HUES48 (cell line): ENCODE results near the gene MEGF11.
A peak's percentile ranks its signal among the peaks of the same experiment; 100 is the strongest.

ENCODE experiments used
- H3K27ac ChIP-seq: one replicate; pipeline ENCODE4 v1.7.0; 2013; ENCODE audit warnings: low read depth, low read length, inconsistent platforms
- H3K27me3 ChIP-seq: 2 replicates; pipeline ENCODE4 v1.6.1; 2013; ENCODE audit warnings: mild to moderate bottlenecking, low read length; ENCODE audit not compliant: control insufficient read depth, insufficient read depth
- H3K36me3 ChIP-seq: 2 replicates; pipeline ENCODE4 v1.6.1; 2013; ENCODE audit warnings: low read length; ENCODE audit not compliant: control insufficient read depth, insufficient read depth
- H3K4me1 ChIP-seq: 2 replicates; pipeline ENCODE4 v1.6.1; 2013; ENCODE audit warnings: mild to moderate bottlenecking, low read length; ENCODE audit not compliant: control insufficient read depth, insufficient read depth
- H3K4me3 ChIP-seq: 2 replicates; pipeline ENCODE4 v1.5.1; 2013; ENCODE audit warnings: mild to moderate bottlenecking, low read depth, low read length
- H3K9ac ChIP-seq: 2 replicates; pipeline ENCODE4 v1.6.1; 2013; ENCODE audit warnings: mild to moderate bottlenecking, low read depth, low read length, moderate library complexity
- H3K9me3 ChIP-seq: 2 replicates; pipeline ENCODE4 v1.6.1; 2013; ENCODE audit warnings: low read length; ENCODE audit not compliant: control insufficient read depth, insufficient read depth

MEGF11 gene

DNA sequence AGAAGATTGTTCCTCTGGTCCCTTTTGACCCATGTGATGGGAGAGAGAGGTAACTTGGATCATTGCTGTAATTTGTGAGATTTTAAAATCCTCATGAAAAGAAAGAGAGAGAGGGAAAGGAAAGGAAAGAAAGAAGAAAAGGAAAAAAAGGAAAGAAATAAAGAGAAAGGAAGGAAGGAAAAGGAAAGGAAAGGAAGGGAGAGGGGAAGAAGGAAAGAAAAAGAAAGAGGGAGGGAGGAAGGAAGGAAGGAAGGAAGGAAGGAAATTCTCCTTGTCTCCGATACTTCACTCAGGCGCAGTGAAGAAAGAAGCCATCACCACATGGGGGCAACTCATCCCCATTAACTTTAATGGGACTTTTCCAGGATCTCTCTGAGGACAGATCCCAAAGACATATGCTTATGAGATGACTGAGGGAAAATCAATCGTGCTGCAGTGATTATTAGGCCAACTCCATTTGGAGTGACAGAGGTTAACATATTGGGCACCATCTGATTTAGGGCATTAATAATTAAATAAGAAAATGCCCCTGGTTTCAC, 123.0 kb downstream of the MEGF11 start:
- Histone ChIP-seq H3K27ac (no peak overlapping the region), H3K27me3 (no peaks in the 10 kb centered on the region), H3K4me1 (no peaks in the 10 kb centered on the region; the same call in 1 of the 2 replicates), H3K9me3 (no peaks in the 10 kb centered on the region), H3K36me3 (no peaks in the 10 kb centered on the region), H3K4me3 (no peak overlapping the region), H3K9ac (no peak overlapping the region)

- Histone ChIP-seq H3K9me3 (no peaks in the 10 kb centered on the region), H3K27me3 (no peaks in the 10 kb centered on the region), H3K36me3 (no peaks in the 10 kb centered on the region), H3K27ac (no peak overlapping the region), H3K4me3 (no peak overlapping the region), H3K9ac (no peak overlapping the region), H3K4me1 (no peaks in the 10 kb centered on the region; the same call in 1 of the 2 replicates)
Measured at GRCh38 chr15:66129586-66129985, 124.0 kb downstream of the MEGF11 start.

DNA sequence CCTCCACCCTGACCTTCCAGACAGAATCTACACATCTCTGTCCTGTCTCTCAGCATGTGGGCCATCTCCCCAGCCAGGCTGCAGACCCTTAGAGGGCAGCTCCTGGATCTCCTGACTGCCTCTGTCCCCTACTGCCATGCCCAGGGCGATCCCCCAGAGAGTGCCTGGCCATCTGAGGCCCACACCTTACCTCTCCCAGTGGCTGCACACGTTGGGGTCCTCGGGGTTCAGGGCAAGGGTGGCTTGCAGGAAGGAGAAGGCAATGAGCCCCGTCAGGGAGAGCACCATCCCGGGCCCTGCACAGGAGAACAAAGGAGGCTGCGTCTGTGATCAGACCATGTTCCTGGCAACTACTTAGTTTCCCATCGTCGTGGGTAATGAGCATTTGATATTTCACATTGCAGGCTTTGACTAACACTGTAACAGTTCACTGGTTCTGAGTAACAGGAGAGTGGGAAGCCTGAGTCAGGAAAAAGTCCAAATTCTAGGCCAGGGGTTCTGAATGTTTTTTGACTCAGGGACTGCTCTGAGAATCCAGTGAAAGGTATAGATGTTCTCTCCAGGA, 125.4 kb downstream of the MEGF11 start:
- Histone ChIP-seq H3K9me3 (no peaks in the 10 kb centered on the region), H3K9ac (no peak overlapping the region), H3K27me3 (no peaks in the 10 kb centered on the region), H3K4me3 (no peak overlapping the region), H3K36me3 (no peaks in the 10 kb centered on the region), H3K27ac (no peak overlapping the region), H3K4me1 (no peaks in the 10 kb centered on the region; the same call in 1 of the 2 replicates)

- Histone ChIP-seq H3K36me3 (no peaks in the 10 kb centered on the region), H3K27me3 (no peaks in the 10 kb centered on the region), H3K9me3 (no peaks in the 10 kb centered on the region), H3K4me3 (no peak overlapping the region), H3K27ac (no peak overlapping the region), H3K9ac (no peak overlapping the region), H3K4me1 (no peaks in the 10 kb centered on the region; the same call in 1 of the 2 replicates)
Measured at GRCh38 chr15:66126456-66126855, 127.1 kb downstream of the MEGF11 start.

DNA sequence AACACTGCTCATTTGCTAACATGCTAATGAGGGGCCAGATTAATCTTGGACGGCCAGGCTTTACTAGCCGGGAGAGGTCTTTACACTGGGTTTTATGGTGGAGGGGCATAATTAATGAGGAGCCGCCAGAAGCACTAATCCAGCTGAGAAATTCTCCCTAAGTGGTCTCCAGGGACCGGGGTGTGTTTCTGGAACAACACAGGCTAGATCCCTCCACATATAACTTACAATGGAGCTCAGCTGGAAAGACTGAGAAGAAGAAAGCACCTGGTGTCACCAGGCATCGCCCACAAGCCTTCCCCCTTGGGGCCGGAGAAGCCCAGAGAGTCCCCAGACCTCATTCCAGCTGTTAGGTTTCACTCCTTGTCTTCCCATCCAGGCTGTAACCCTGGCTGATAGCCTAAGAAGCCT, 127.5 kb downstream of the MEGF11 start:
- H3K4me3 ChIP-seq, result no peak overlapping the region
- no peaks in the 10 kb centered on the region for H3K9me3 ChIP-seq
- no peak overlapping the region for H3K9ac ChIP-seq
- H3K27ac ChIP-seq, result no peak overlapping the region
- no peaks in the 10 kb centered on the region for H3K36me3 ChIP-seq
- no peaks in the 10 kb centered on the region; the same call in 1 of the 2 replicates for H3K4me1 ChIP-seq
- H3K27me3 ChIP-seq, result no peaks in the 10 kb centered on the region

DNA sequence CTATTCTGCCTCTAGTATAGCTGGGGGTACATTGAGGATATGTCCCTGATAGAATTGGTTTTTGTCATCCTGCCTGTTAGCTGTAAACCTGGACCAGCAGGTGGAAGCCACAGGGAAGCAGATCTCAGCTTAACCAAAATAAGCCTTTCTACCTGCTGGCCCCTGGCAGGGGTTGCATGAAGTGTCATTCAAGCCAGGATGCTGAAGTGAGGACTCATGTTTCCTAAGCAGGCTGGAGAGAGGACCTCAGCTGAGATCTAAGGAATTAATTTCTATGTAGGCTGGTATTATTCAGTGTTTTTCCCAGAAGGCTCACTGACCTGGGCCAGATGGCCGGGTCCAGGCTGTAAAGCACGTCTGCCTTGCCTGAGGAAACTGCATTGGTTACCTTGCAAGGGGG, 128.9 kb downstream of the MEGF11 start:
- Histone ChIP-seq H3K9ac (no peak overlapping the region), H3K4me1 (no peaks in the 10 kb centered on the region; the same call in 1 of the 2 replicates), H3K4me3 (no peak overlapping the region), H3K36me3 (no peaks in the 10 kb centered on the region), H3K27ac (peak overlapping the region; percentile 5), H3K27me3 (no peaks in the 10 kb centered on the region), H3K9me3 (no peaks in the 10 kb centered on the region)

DNA sequence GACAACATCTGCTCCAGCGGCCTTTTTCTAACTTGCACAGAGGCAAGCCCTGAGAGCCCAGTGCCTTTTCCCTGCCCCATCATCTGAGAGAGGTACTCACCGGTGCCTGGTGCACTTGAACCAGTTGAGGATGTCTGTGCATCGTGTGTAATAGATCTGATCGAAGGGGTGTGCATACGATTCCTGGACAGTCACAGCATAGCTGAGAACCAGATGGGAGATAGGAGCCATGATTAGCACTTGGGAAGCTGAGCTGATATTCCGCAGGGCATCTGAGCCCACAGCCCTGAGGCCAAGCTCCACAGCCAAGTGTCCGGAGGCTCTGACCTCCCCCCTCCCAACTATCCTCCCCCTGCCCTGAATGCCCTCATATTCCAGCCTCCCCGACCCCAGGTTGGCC, 129.8 kb downstream of the MEGF11 start:
- Histone ChIP-seq H3K27ac (no peak overlapping the region), H3K4me1 (no peaks in the 10 kb centered on the region; the same call in 1 of the 2 replicates), H3K4me3 (no peak overlapping the region), H3K27me3 (no peaks in the 10 kb centered on the region), H3K9ac (no peak overlapping the region), H3K9me3 (no peaks in the 10 kb centered on the region), H3K36me3 (no peaks in the 10 kb centered on the region)

DNA sequence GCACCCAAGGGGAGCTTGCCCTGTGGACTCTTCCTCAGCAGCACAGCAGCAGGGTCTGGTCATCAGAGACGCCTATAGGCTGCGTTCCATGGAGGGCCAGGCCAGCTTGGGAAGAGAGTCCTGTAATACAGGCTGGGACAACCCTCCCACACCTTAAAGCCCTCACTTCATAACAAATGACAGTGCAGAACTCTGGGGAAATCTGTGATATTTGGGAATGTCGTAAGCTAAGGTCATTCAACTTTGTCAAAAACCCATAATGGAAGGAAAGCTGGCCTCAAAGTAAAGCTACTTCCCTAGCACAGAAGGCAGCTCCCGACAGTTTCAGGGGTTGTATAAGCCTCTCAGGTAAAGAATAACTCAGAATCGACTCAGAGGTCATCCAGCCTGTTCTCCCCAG, 133.1 kb downstream of the MEGF11 start:
- H3K4me3 ChIP-seq, result no peak overlapping the region
- no peaks in the 10 kb centered on the region for H3K27me3 ChIP-seq
- H3K4me1 ChIP-seq, result peaks cover 5% of the 10 kb centered on the region; the same call in 1 of the 2 replicates

GRCh38 chr15:66117841-66118240, 135.7 kb downstream of the MEGF11 start:
- Histone ChIP-seq H3K4me3 (no peak overlapping the region), H3K36me3 (no peaks in the 10 kb centered on the region), H3K4me1 (peaks cover 11% of the 10 kb centered on the region; the same call in 1 of the 2 replicates), H3K9me3 (no peaks in the 10 kb centered on the region), H3K27ac (no peak overlapping the region), H3K9ac (no peak overlapping the region), H3K27me3 (no peaks in the 10 kb centered on the region; the same call in 1 of the 2 replicates)

More for the DNA sequence above, 133.1 kb downstream of the MEGF11 start:
- Histone ChIP-seq H3K36me3 (no peaks in the 10 kb centered on the region), H3K9me3 (no peaks in the 10 kb centered on the region), H3K9ac (no peak overlapping the region), H3K27ac (no peak overlapping the region)

- Histone ChIP-seq H3K4me3 (no peak overlapping the region), H3K4me1 (peaks cover 11% of the 10 kb centered on the region; the same call in 1 of the 2 replicates), H3K9me3 (no peaks in the 10 kb centered on the region), H3K27me3 (no peaks in the 10 kb centered on the region; the same call in 1 of the 2 replicates), H3K36me3 (no peaks in the 10 kb centered on the region), H3K9ac (0 out of 2 replicates have a peak overlapping the region, but pooled peaks have one; percentile 35), H3K27ac (no peak overlapping the region)
Measured at GRCh38 chr15:66115568-66116206, 137.9 kb downstream of the MEGF11 start.

DNA sequence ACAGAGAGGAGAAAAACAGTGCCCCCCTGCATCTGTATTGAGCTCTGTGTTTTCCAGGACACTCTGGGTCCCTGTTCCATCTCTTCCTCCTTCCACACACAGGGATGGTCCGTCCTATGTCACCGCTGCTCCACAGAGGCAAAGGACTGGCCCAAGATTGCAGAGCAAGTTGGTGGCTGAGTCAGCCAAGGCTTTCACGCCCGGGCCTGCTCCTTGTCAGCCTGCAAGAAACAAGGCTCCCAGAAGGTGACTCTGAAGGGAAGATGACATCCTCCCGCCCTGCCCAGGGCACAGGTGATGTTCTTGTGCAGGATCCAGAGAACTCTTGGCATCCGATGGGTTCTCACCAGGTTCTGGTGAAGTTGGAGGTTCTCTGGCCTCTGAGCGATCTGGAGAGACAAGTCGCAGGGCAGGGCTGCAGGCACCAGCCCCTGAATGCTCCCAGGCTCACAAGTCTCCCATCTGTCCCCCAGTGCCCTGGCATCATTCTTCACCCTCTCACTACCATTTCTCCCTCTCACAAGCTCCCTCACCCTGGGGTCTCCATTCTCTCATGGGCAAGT, 138.6 kb downstream of the MEGF11 start:
- Histone ChIP-seq H3K36me3 (no peaks in the 10 kb centered on the region), H3K27ac (no peak overlapping the region), H3K4me3 (no peak overlapping the region), H3K9me3 (no peaks in the 10 kb centered on the region), H3K27me3 (no peaks in the 10 kb centered on the region; the same call in 1 of the 2 replicates), H3K9ac (no peak overlapping the region), H3K4me1 (peaks cover 11% of the 10 kb centered on the region; the same call in 1 of the 2 replicates)
